Loucy (cell line): ENCODE data around the gene PRKACB.
A peak's percentile ranks its signal among the peaks of the same experiment; 100 is the strongest.
"Not testable (repeated sequence)": the region's sequence is repeated elsewhere in the genome, so short reads cannot be mapped to it uniquely, and the experiment has no call there.

Experiments
- H2AFZ ChIP-seq: fragments of 200-600 bp; sonication (generic); 2 replicates; pipeline ENCODE4 v1.6.0; 2016; ENCODE audit warnings: antibody characterized with exemption, mild to moderate bottlenecking, low read length, moderate library complexity
- H3F3A ChIP-seq: fragments of 200-600 bp; 2 replicates; pipeline ENCODE4 v1.6.0; 2016; ENCODE audit warnings: antibody characterized with exemption, low read depth, mild to moderate bottlenecking
- H3K27me3 ChIP-seq: fragments of 200-600 bp; sonication (generic); 2 replicates; pipeline ENCODE4 v1.6.1; 2014; ENCODE audit warnings: low read length, mild to moderate bottlenecking; ENCODE audit not compliant: insufficient read depth, poor library complexity, severe bottlenecking
- H3K36me3 ChIP-seq: fragments of 200-600 bp; sonication (generic); 2 replicates; pipeline ENCODE4 v1.6.1; 2016; ENCODE audit warnings: low read length; ENCODE audit not compliant: insufficient read depth
- H3K4me1 ChIP-seq: fragments of 200-600 bp; sonication (generic); 2 replicates; pipeline ENCODE4 v1.5.1; 2014; ENCODE audit warnings: low read length, mild to moderate bottlenecking; ENCODE audit not compliant: insufficient read depth, poor library complexity, severe bottlenecking
- H3K4me2 ChIP-seq: fragments of 200-600 bp; sonication (generic); 2 replicates; pipeline ENCODE4 v1.6.0; 2014; ENCODE audit warnings: antibody characterized with exemption, low read length, low read depth, mild to moderate bottlenecking; ENCODE audit not compliant: poor library complexity, severe bottlenecking
- H3K4me3 ChIP-seq: fragments of 200-600 bp; sonication (generic); 2 replicates; pipeline ENCODE4 v1.5.1; 2014; ENCODE audit warnings: low read length, mild to moderate bottlenecking, mixed read lengths; ENCODE audit not compliant: poor library complexity, severe bottlenecking
- H3K79me2 ChIP-seq: fragments of 200-600 bp; sonication (generic); 2 replicates; pipeline ENCODE4 v1.6.1; 2014; ENCODE audit warnings: low read length; ENCODE audit not compliant: insufficient read depth
- H3K9ac ChIP-seq: fragments of 200-600 bp; sonication (generic); 2 replicates; pipeline ENCODE4 v1.6.0; 2014; ENCODE audit warnings: mild to moderate bottlenecking, low read depth, low read length, moderate library complexity; ENCODE audit not compliant: poor library complexity, severe bottlenecking
- H3K9me2 ChIP-seq: fragments of 200-600 bp; sonication (generic); replicated peaks from 2 replicates; pipeline ENCODE4 v1.6.1; 2016; ENCODE audit warnings: low read depth, low read length, mixed read lengths
- H3K9me3 ChIP-seq: fragments of 200-600 bp; sonication (generic); 2 replicates; pipeline ENCODE4 v1.6.1; 2014; ENCODE audit warnings: mild to moderate bottlenecking, antibody characterized with exemption, low read length, low read depth; ENCODE audit not compliant: insufficient read depth
- H4K20me1 ChIP-seq: fragments of 200-600 bp; sonication (generic); 2 replicates; pipeline ENCODE4 v1.6.0; 2014; ENCODE audit warnings: antibody characterized with exemption, low read length, mild to moderate bottlenecking; ENCODE audit not compliant: insufficient read depth, poor library complexity, severe bottlenecking
- CTCF ChIP-seq: fragments of 200-600 bp; sonication (generic); conservative IDR thresholded peaks from 2 replicates; pipeline ENCODE4 v1.5.1; 2014; ENCODE audit warnings: mild to moderate bottlenecking, antibody characterized with exemption, low read length
- EZH2phosphoT487 ChIP-seq: fragments of 200-600 bp; IDR thresholded peaks from 2 replicates; pipeline ENCODE4 v1.6.1; 2018; ENCODE audit warnings: antibody characterized with exemption, mild to moderate bottlenecking, moderate library complexity, borderline replicate concordance

PRKACB gene

DNA sequence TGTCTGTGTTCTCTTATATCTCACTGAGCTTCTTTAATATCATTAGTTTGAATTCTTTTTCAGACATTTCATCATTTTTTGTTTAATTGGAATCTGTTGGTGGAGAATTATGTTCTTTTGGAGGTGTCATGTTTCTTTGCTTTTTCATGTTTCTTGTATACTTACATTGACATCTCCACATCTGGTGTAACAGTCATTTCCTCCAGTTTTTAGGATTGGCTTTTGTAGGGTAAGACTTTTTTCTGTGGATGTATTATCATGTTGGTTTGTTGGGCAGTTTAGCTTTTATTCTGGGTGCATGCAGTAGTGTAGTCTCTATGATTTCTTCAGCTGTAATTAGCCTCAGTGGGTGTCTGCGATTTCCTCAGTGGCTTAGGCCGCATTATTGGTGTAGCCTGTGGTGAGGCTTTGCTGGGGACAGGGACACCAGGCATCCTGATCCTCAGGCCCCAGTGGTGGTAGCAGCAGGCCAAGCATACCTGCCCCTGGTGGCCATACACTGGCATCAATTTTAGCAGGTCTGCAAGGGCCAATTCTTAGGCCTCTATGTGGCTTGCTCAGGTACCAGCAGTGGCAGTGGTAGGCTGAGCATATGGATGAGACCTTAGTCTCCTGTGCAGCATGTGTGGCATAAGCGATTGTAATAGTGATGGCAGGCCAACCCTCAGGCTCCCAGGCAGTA lies 79.8 kb downstream of the PRKACB start:
- Histone ChIP-seq H3K4me3 (no peak overlapping the region), H4K20me1 (no peaks in the 10 kb centered on the region), H3K9ac (no peak overlapping the region), H3K4me2 (no peak overlapping the region), H3K9me3 (peaks cover 6% of the 10 kb centered on the region), H3K36me3 (peaks cover 35% of the 10 kb centered on the region), H3K9me2 (no peaks in the 10 kb centered on the region), H2AFZ (no peak overlapping the region), H3K27me3 (no peaks in the 10 kb centered on the region), H3K79me2 (peaks cover 13% of the 10 kb centered on the region; the same call in 1 of the 2 replicates), H3K4me1 (peaks cover 14% of the 10 kb centered on the region), H3F3A (no peaks in the 10 kb centered on the region)
- TF ChIP-seq EZH2phosphoT487 (no peak), CTCF (peak; percentile 31)

DNA sequence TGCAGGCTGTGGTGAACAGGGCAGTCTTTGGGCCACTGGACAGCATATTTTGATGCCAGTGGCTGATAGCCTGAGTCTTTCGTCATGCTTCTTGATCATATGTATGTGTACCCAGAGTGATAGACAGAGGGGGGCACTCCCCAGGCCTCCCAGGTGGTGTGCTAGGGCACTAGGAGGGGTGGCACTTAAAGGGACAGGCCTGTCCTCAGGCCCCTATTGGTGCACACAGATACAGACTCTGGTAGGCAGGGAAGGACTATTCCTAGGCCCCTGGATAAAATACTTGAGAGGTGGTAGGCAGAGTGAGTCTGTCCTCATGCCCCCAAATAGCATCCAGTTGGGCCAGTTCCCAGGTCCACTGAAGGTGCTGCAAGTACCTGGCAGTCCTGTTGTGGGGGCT lies 80.8 kb downstream of the PRKACB start:
- peaks cover 13% of the 10 kb centered on the region; the same call in 1 of the 2 replicates for H3K79me2 ChIP-seq
- no peaks in the 10 kb centered on the region for H3F3A ChIP-seq
- H3K9ac ChIP-seq, result no peak overlapping the region

GRCh38 chr1:84225646-84226045 lies 81.6 kb downstream of the PRKACB start:
- no peaks in the 10 kb centered on the region for H3K27me3 ChIP-seq
- TF ChIP-seq CTCF (no peak), EZH2phosphoT487 (no peak)
- H3K4me1 ChIP-seq, result peaks cover 14% of the 10 kb centered on the region
- no peak overlapping the region for H3K4me2 ChIP-seq
- H4K20me1 ChIP-seq, result no peaks in the 10 kb centered on the region
- H3F3A ChIP-seq, result no peaks in the 10 kb centered on the region
- H3K79me2 ChIP-seq, result peaks cover 13% of the 10 kb centered on the region; the same call in 1 of the 2 replicates
- no peak overlapping the region for H3K4me3 ChIP-seq
- no peaks in the 10 kb centered on the region for H3K9me2 ChIP-seq
- H3K9me3 ChIP-seq, result peaks cover 6% of the 10 kb centered on the region
- H3K9ac ChIP-seq, result no peak overlapping the region
- no peak overlapping the region for H2AFZ ChIP-seq
- peaks cover 23% of the 10 kb centered on the region for H3K36me3 ChIP-seq

More for the DNA sequence above, 80.8 kb downstream of the PRKACB start:
- Histone ChIP-seq H3K4me2 (no peak overlapping the region), H3K27me3 (no peaks in the 10 kb centered on the region), H2AFZ (no peak overlapping the region), H3K4me3 (no peak overlapping the region), H3K4me1 (peaks cover 14% of the 10 kb centered on the region), H4K20me1 (no peaks in the 10 kb centered on the region), H3K9me2 (no peaks in the 10 kb centered on the region), H3K36me3 (peaks cover 27% of the 10 kb centered on the region), H3K9me3 (peaks cover 6% of the 10 kb centered on the region)
- TF ChIP-seq EZH2phosphoT487 (no peak), CTCF (no peak)

DNA sequence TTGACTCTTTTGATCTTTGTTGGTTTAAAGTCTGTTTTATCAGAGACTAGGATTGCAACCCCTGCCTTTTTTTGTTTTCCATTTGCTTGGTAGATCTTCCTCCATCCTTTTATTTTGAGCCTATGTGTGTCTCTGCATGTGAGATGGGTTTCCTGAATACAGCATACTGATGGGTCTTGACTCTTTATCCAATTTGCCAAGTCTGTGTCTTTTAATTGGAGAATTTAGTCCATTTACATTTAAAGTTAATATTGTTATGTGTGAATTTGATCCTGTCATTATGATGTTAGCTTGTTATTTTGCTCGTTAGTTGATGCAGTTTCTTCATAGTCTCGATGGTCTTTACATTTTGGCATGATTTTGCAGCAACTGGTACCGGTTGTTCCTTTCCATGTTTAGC lies 88.6 kb downstream of the PRKACB start:
- H3K36me3 ChIP-seq, result peaks cover 34% of the 10 kb centered on the region
- H3K4me3 ChIP-seq, H4K20me1 ChIP-seq, H3K9ac ChIP-seq, H3K9me3 ChIP-seq, H3K79me2 ChIP-seq, H3F3A ChIP-seq, H3K4me2 ChIP-seq, H2AFZ ChIP-seq, H3K27me3 ChIP-seq, H3K9me2 ChIP-seq, H3K4me1 ChIP-seq: not testable (repeated sequence)
